HG03520 (cell line): ENCODE measurements around the gene CORIN.
"Not testable (repeated sequence)": the region's sequence is repeated elsewhere in the genome, so short reads cannot be mapped to it uniquely, and the experiment has no call there.

ENCODE experiments used
- ATAC-seq: cut with Tn5 transposase; IDR thresholded peaks from one replicate; pipeline ENCODE4 v1.9.1; 2021; ENCODE audit warnings: mild to moderate bottlenecking, moderate library complexity; ENCODE audit not compliant: unreplicated experiment

The CORIN gene

GRCh38 chr4:47692691-47693090, 145.2 kb downstream of the CORIN start:
- no peak for ATAC-seq

GRCh38 chr4:47691757-47692383, 146.0 kb downstream of the CORIN start:
- not testable (repeated sequence) for ATAC-seq

GRCh38 chr4:47690611-47691010, 147.3 kb downstream of the CORIN start:
- no peak for ATAC-seq

GRCh38 chr4:47686294-47686872, 151.5 kb downstream of the CORIN start:
- ATAC-seq, result peak; percentile 81

- no peak for ATAC-seq
Measured at GRCh38 chr4:47675806-47676205, 162.1 kb downstream of the CORIN start.

- ATAC-seq, result no peak
Measured at GRCh38 chr4:47674144-47674543, 163.7 kb downstream of the CORIN start.

- ATAC-seq, result no peak
Measured at GRCh38 chr4:47672696-47673095, 165.2 kb downstream of the CORIN start.

- ATAC-seq, result no peak
Measured at GRCh38 chr4:47669946-47670345, 167.9 kb downstream of the CORIN start.

GRCh38 chr4:47668810-47669408, 169.0 kb downstream of the CORIN start:
- peak; percentile 74 for ATAC-seq

- ATAC-seq, result no peak
Measured at GRCh38 chr4:47668256-47668655, 169.6 kb downstream of the CORIN start.

GRCh38 chr4:47667552-47667951, 170.3 kb downstream of the CORIN start:
- ATAC-seq, result no peak

- no peak for ATAC-seq
Measured at GRCh38 chr4:47664051-47664826, 173.6 kb downstream of the CORIN start.

- ATAC-seq, result no peak
Measured at GRCh38 chr4:47662975-47663374, 174.9 kb downstream of the CORIN start.

- ATAC-seq, result no peak
Measured at GRCh38 chr4:47661741-47662140, 176.1 kb downstream of the CORIN start.

- ATAC-seq, result no peak
Measured at GRCh38 chr4:47659342-47659741, 178.5 kb downstream of the CORIN start.

GRCh38 chr4:47654972-47655693, 182.7 kb downstream of the CORIN start:
- no peak for ATAC-seq

GRCh38 chr4:47652092-47652491, 185.8 kb downstream of the CORIN start:
- no peak for ATAC-seq

- ATAC-seq, result no peak
Measured at GRCh38 chr4:47651231-47651630, 186.6 kb downstream of the CORIN start.

GRCh38 chr4:47650584-47651130, 187.2 kb downstream of the CORIN start:
- no peak for ATAC-seq

- ATAC-seq, result no peak
Measured at GRCh38 chr4:47647544-47647943, 190.3 kb downstream of the CORIN start.

GRCh38 chr4:47647029-47647428, 190.8 kb downstream of the CORIN start:
- no peak for ATAC-seq
